A549 (cell line): Measurements from ENCODE around the gene UMAD1. TPM values are rescaled to one million over a fixed set of nuclear protein-coding genes. Genes with fewer than 3 reads are reported as not detected.

Source experiments
- ATAC-seq, 2 experiments: fragments of 200-7000 bp in 1 of 2; fragments of >200 bp in 1 of 2; cut with Nextera tagmentation in 1 of 2; cut with Tn5 transposase in 1 of 2; 3 replicates each; pipeline versions ENCODE4 v1.8.0 to v1.9.1; 2018 to 2020; ENCODE audit warnings: mild to moderate bottlenecking in 1 of 2, moderate library complexity in 1 of 2
- CTCF ChIA-PET: fragments of 300-600 bp; sonication (Branson Sonifier 250); formaldehyde crosslinking; extraction: SDS; loops from one replicate; lab custom pipeline; 2021; ENCODE audit warnings: antibody characterized with exemption, inconsistent platforms; lab: Yijun Ruan, JAX
- POLR2A ChIA-PET: fragments of 350-600 bp; formaldehyde crosslinking; extraction: SDS; loops from one replicate; lab custom pipeline; 2021; ENCODE audit warnings: antibody characterized with exemption, inconsistent platforms; lab: Yijun Ruan, JAX
- DNase-seq, 2 experiments: peaks; one replicate each; pipeline versions ENCODE4 v3.0.0 to v3.0.0-alpha.2; 2011 to 2016; ENCODE audit warnings: low read depth in 1 of 2, low spot score in 1 of 2
- FAIRE-seq: peaks from 2 replicates; lab custom pipeline; 2011; peaks lifted over from hg19 to GRCh38; lab: Jason Lieb, UNC
- H3K27ac ChIP-seq, 2 experiments: fragments of >200 bp; sonication (Bioruptor Twin); formaldehyde crosslinking; 3 replicates each; pipeline ENCODE4 v1.5.1; 2016 to 2017
- H3K4me1 ChIP-seq: fragments of >200 bp; sonication (Bioruptor Twin); formaldehyde crosslinking; 3 replicates; pipeline ENCODE4 v1.6.1; 2016
- H3K4me2 ChIP-seq: fragments of >200 bp; sonication (Bioruptor Twin); formaldehyde crosslinking; 3 replicates; pipeline ENCODE4 v1.6.1; 2016
- H3K4me3 ChIP-seq: fragments of >200 bp; sonication (Bioruptor Twin); formaldehyde crosslinking; 3 replicates; pipeline ENCODE4 v1.5.1; 2016
- H3K9me3 ChIP-seq: fragments of >200 bp; sonication (Bioruptor Twin); formaldehyde crosslinking; 3 replicates; pipeline ENCODE4 v1.6.1; 2016
- CBX8 ChIP-seq: fragments of 200-600 bp; sonication (generic); IDR thresholded peaks from 2 replicates; pipeline ENCODE4 v1.6.1; 2016
- CHD2 ChIP-seq: fragments of 150-350 bp; IDR thresholded peaks from 2 replicates; pipeline ENCODE4 v1.6.1; 2014; ENCODE audit warnings: low read length; ENCODE audit not compliant: partially characterized antibody
- EHF ChIP-seq: fragments of 250-450 bp; sonication (Bioruptor Pico); IDR thresholded peaks from 2 replicates; pipeline ENCODE4 v1.5.0; 2020; ENCODE audit warnings: mild to moderate bottlenecking
- EHMT2 ChIP-seq: fragments of 200-600 bp; sonication (generic); IDR thresholded peaks from 2 replicates; pipeline ENCODE4 v1.6.1; 2016; ENCODE audit warnings: antibody characterized with exemption, low read depth, mild to moderate bottlenecking, moderate library complexity
- FOSL2 ChIP-seq, 2 experiments: fragments of 450-650 bp in 1 of 2; fragments of >200 bp in 1 of 2; sonication (Bioruptor Twin) in 1 of 2; formaldehyde crosslinking; IDR thresholded peaks; 2 replicates each; pipeline versions ENCODE4 v1.5.0 to v1.6.1; 2016 to 2020; ENCODE audit warnings: mild to moderate bottlenecking in 1 of 2, moderate library complexity in 1 of 2
- FOXS1 ChIP-seq: fragments of 250-450 bp; sonication (Bioruptor Pico); IDR thresholded peaks from 2 replicates; pipeline ENCODE4 v1.5.0; 2020; ENCODE audit warnings: mild to moderate bottlenecking, moderate library complexity
- GATA3 ChIP-seq: IDR thresholded peaks from 2 replicates; pipeline ENCODE4 v1.6.1; 2012; ENCODE audit warnings: borderline replicate concordance
- HDAC2 ChIP-seq: fragments of 200-600 bp; sonication (generic); IDR thresholded peaks from 2 replicates; pipeline ENCODE4 v1.6.1; 2016
- HES2 ChIP-seq: fragments of >200 bp; sonication (Bioruptor Twin); formaldehyde crosslinking; IDR thresholded peaks from 2 replicates; pipeline ENCODE4 v1.6.1; 2016
- HOXB13 ChIP-seq: fragments of 250-450 bp; sonication (Bioruptor Pico); IDR thresholded peaks from 2 replicates; pipeline ENCODE4 v1.5.0; 2020; ENCODE audit warnings: low read depth, mild to moderate bottlenecking, moderate library complexity
- JUNB ChIP-seq: fragments of >200 bp; sonication (Bioruptor Twin); formaldehyde crosslinking; IDR thresholded peaks from 2 replicates; pipeline ENCODE4 v1.6.1; 2016
- KDM5A ChIP-seq: fragments of 200-600 bp; sonication (generic); IDR thresholded peaks from 2 replicates; pipeline ENCODE4 v1.6.1; 2016; ENCODE audit warnings: antibody characterized with exemption, mild to moderate bottlenecking
- MAX ChIP-seq: IDR thresholded peaks from 2 replicates; pipeline ENCODE4 v1.6.1; 2012
- MYC ChIP-seq: IDR thresholded peaks from 2 replicates; pipeline ENCODE4 v1.6.1; 2012; ENCODE audit warnings: mild to moderate bottlenecking, inconsistent platforms, low read length, improper control_type of control experiment, borderline replicate concordance
- NR3C1 ChIP-seq: fragments of >200 bp; sonication (Bioruptor Twin); formaldehyde crosslinking; IDR thresholded peaks from 3 replicates; pipeline ENCODE4 v1.6.1; 2017
- PBX3 ChIP-seq: IDR thresholded peaks from 2 replicates; pipeline ENCODE4 v1.6.1; 2012
- RARB ChIP-seq: fragments of 250-450 bp; sonication (Bioruptor Pico); IDR thresholded peaks from 2 replicates; pipeline ENCODE4 v1.8.0; 2021; ENCODE audit warnings: mild to moderate bottlenecking, moderate library complexity
- SREBF2 ChIP-seq: fragments of 450-650 bp; IDR thresholded peaks from 2 replicates; pipeline ENCODE4 v1.6.1; 2014; ENCODE audit warnings: mild to moderate bottlenecking, moderate library complexity
- ZFP36 ChIP-seq: fragments of 450-650 bp; IDR thresholded peaks from 2 replicates; pipeline ENCODE4 v1.6.1; 2014; ENCODE audit warnings: borderline replicate concordance; ENCODE audit not compliant: partially characterized antibody
- WGBS: methylation state at CpG from one replicate; pipeline ENCODE4 v1.1.6; 2017; ENCODE audit errors: missing lambda C conversion rate; 5-methylcytosine and 5-hydroxymethylcytosine counted together
- polyA plus RNA-seq, 4 experiments: library from polyadenylated mRNA; depleted of rRNA in 3 of 4; stranded (reverse); fragments of >200 nt; fragmentation: RNase III in 1 of 4; extraction: RNeasy Plus Mini Kit Qiagen cat#74134 plus additional on column Dnase treatment in 1 of 4; gene quantifications; 2 replicates in 3 of 4; 3 replicates in 1 of 4; pipeline ENCODE4 v1.2.3, GENCODE V29; 2011 to 2017
- TF ChIP-seq, protein P1 (sequence below): fragments of 200-600 bp; sonication (generic); IDR thresholded peaks from 2 replicates; pipeline ENCODE4 v1.6.1; 2016; ENCODE audit warnings: antibody characterized with exemption, mild to moderate bottlenecking, moderate library complexity
- TF ChIP-seq, protein P2 (sequence below): fragments of >200 bp; sonication (Bioruptor Twin); formaldehyde crosslinking; IDR thresholded peaks from 3 replicates; pipeline ENCODE4 v1.6.1; 2016

UMAD1 gene
- polyA plus RNA-seq, 2 of the 4 experiments (the other 2 are of a cell fraction), result 21.4 to 46.4 TPM

DNA sequence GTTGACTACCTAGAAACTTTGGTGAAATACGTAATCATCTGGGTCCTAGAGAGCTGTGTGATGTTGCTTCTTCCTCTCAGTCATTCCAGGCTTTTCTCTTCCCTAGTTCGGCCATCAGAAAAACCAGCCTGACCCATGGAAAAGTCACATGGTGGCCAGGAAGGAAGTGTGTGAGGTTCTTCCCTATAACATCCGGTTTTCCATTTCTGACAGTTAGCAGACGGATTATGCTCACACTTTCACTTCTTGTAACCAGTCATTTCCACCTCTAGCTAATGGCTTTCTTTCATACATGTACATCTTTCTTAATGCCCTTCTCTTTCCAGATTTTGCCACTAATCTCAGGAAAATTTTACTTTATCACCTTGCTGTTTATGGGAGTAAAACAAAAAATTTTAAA lies 218.0 kb downstream of the UMAD1 start:
- no peak for DNase-seq
- WGBS, result 92% methylated on average over 4 of the region's 4 CpGs
- TF ChIP-seq FOSL2 (IDR thresholded peaks at IDR 0.05) (no peak), FOSL2 (CRISPR knock-in tag; IDR thresholded peaks at IDR 0.05) (no peak), RARB (no peak), ZFP36 (no peak), EHMT2 (no peak), HOXB13 (CRISPR knock-in tag) (no peak), FOXS1 (CRISPR knock-in tag) (no peak), CBX8 (no peak), JUNB (no peak)
- TF ChIP-seq, all 56 proteins: peak for 0
- FAIRE-seq, result no peak
- CTCF ChIA-PET, result no interaction called here
- Histone ChIP-seq H3K9me3 (peaks cover 17% of the 10 kb centered on the region), H3K27ac (no peak overlapping the region), H3K4me3 (no peak overlapping the region), H3K4me1 (peaks cover 16% of the 10 kb centered on the region), H3K4me2 (no peak overlapping the region)
- no peak for ATAC-seq
- POLR2A ChIA-PET, result no interaction called here

GRCh38 chr7:7859411-7859810 lies 218.9 kb downstream of the UMAD1 start:
- TF ChIP-seq GATA3 (no peak), KDM5A (no peak), PBX3 (no peak)
- TF ChIP-seq, protein P1, sequence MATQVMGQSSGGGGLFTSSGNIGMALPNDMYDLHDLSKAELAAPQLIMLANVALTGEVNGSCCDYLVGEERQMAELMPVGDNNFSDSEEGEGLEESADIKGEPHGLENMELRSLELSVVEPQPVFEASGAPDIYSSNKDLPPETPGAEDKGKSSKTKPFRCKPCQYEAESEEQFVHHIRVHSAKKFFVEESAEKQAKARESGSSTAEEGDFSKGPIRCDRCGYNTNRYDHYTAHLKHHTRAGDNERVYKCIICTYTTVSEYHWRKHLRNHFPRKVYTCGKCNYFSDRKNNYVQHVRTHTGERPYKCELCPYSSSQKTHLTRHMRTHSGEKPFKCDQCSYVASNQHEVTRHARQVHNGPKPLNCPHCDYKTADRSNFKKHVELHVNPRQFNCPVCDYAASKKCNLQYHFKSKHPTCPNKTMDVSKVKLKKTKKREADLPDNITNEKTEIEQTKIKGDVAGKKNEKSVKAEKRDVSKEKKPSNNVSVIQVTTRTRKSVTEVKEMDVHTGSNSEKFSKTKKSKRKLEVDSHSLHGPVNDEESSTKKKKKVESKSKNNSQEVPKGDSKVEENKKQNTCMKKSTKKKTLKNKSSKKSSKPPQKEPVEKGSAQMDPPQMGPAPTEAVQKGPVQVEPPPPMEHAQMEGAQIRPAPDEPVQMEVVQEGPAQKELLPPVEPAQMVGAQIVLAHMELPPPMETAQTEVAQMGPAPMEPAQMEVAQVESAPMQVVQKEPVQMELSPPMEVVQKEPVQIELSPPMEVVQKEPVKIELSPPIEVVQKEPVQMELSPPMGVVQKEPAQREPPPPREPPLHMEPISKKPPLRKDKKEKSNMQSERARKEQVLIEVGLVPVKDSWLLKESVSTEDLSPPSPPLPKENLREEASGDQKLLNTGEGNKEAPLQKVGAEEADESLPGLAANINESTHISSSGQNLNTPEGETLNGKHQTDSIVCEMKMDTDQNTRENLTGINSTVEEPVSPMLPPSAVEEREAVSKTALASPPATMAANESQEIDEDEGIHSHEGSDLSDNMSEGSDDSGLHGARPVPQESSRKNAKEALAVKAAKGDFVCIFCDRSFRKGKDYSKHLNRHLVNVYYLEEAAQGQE, result no peak
- TF ChIP-seq, all 56 proteins: peak for 0
- CTCF ChIA-PET, result no interaction called here
- H3K4me3 ChIP-seq, result no peak overlapping the region
- no peak for FAIRE-seq
- H3K4me2 ChIP-seq, result no peak overlapping the region
- 90% methylated on average over 4 of the region's 4 CpGs for WGBS
- no peak for DNase-seq
- ATAC-seq, result no peak
- H3K27ac ChIP-seq, result no peak overlapping the region
- peaks cover 16% of the 10 kb centered on the region for H3K4me1 ChIP-seq
- peaks cover 14% of the 10 kb centered on the region for H3K9me3 ChIP-seq
- POLR2A ChIA-PET, result no interaction called here

- Histone ChIP-seq H3K27ac (no peak overlapping the region), H3K9me3 (no peaks in the 10 kb centered on the region)
- FAIRE-seq, result no peak
- TF ChIP-seq, protein P2, sequence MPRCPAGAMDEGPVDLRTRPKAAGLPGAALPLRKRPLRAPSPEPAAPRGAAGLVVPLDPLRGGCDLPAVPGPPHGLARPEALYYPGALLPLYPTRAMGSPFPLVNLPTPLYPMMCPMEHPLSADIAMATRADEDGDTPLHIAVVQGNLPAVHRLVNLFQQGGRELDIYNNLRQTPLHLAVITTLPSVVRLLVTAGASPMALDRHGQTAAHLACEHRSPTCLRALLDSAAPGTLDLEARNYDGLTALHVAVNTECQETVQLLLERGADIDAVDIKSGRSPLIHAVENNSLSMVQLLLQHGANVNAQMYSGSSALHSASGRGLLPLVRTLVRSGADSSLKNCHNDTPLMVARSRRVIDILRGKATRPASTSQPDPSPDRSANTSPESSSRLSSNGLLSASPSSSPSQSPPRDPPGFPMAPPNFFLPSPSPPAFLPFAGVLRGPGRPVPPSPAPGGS, result no peak
- TF ChIP-seq SREBF2, result no peak
- TF ChIP-seq, protein P1, result no peak
- no peak for TF ChIP-seq MAX
- TF ChIP-seq HES2, result no peak
- no peak for TF ChIP-seq EHF (CRISPR knock-in tag)
- no peak for TF ChIP-seq HDAC2
- no peak for TF ChIP-seq NR3C1
- no peak for TF ChIP-seq CHD2
- TF ChIP-seq CBX8, result no peak
- no peak for TF ChIP-seq EHMT2
- TF ChIP-seq MYC, result no peak
- no peak for TF ChIP-seq GATA3
- TF ChIP-seq, all 56 proteins: peak for 0
- DNase-seq, result peak; percentile 2 to 9
- Histone ChIP-seq H3K4me3 (no peak overlapping the region), H3K4me1 (peaks cover 16% of the 10 kb centered on the region), H3K4me2 (peak overlapping the region; percentile 26)
- CTCF ChIA-PET, result no interaction called here
- 32% methylated on average over 1 of the region's 1 CpG for WGBS
- POLR2A ChIA-PET, result no interaction called here
- no peak; a peak in 1 of 6 replicates for ATAC-seq
Observed at GRCh38 chr7:7861211-7861633, 220.7 kb downstream of the UMAD1 start.
